ENCODE measurements around the gene CAMK2G.
"Not testable (repeated sequence)": the region's sequence is repeated elsewhere in the genome, so short reads cannot be mapped to it uniquely, and the experiment has no call there.

CAMK2G gene

GRCh38 chr10:73874267-73875138, at the start of gene CAMK2G:
Gene CAMK2G (minus strand): TSS chr10:73874555. CDS start chr10:73874461, 94 bp downstream.
- DNase-seq (ENCODE audit: low read depth in 1 of 2, low spot score in 1 of 2), result peak; percentile 52 to 62

DNA sequence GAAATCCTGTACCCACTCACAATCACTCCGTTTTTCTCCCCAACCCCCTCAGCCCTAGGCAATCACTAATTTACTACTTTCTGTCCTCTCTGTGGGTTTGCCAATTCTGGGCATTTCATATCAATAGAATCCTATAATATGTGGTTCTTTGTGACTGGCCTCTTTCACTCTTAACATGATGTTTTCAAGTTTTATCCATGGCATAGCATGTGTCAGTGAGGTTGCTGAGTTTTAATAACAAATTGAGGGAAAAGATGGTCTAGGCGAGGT, 48.4 kb upstream of the CAMK2G start:
- no peak for DNase-seq (ENCODE audit: low read depth in 1 of 2, low spot score in 1 of 2)

DNA sequence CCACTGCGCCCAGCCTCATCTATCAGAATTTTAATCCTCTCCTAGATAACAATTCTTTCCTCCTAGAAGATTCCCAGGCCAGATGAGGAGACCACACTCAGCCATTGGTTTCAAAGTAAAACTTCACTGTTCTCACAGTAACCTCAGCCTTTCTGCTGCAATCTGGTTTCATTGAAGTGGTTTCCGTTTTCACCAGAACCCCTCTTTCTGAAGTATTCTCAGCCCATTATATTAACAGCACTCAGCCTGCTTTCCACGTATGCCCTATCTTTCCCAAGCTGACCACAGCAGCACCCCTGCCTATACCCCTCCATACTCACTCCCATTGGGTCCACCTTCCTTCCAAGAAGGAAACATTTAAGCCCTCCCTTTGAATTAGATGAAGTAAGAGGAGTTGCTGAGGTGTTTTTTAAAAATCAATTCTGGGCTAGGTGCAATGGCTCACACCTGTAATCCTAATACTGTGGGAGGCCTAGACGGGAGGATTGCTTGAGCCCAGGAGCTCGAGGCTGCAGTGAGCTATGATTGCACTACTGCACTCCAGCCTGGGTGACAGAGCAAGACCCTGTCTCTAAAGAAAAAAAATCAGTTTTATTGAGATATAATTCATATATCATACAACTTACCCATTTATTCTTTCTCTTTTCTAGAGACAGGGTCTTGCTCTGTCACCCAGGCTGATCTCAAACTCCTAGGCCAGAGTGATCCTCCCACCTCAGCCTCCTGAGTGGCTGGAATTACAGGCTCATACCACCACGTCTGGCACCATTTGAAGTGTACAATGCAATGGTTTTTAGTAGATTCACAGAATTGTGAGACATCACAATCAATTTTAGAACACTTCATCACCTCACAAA, 47.9 kb upstream of the CAMK2G start:
- no peak for DNase-seq (ENCODE audit: low read depth in 1 of 2, low spot score in 1 of 2)

GRCh38 chr10:73920089-73920488, 45.7 kb upstream of the CAMK2G start:
- no peak for DNase-seq (ENCODE audit: low read depth in 1 of 2, low spot score in 1 of 2)

- DNase-seq (ENCODE audit: low read depth in 1 of 2, low spot score in 1 of 2), result not testable (repeated sequence)
Observed at GRCh38 chr10:73919481-73919880, 45.1 kb upstream of the CAMK2G start.

DNA sequence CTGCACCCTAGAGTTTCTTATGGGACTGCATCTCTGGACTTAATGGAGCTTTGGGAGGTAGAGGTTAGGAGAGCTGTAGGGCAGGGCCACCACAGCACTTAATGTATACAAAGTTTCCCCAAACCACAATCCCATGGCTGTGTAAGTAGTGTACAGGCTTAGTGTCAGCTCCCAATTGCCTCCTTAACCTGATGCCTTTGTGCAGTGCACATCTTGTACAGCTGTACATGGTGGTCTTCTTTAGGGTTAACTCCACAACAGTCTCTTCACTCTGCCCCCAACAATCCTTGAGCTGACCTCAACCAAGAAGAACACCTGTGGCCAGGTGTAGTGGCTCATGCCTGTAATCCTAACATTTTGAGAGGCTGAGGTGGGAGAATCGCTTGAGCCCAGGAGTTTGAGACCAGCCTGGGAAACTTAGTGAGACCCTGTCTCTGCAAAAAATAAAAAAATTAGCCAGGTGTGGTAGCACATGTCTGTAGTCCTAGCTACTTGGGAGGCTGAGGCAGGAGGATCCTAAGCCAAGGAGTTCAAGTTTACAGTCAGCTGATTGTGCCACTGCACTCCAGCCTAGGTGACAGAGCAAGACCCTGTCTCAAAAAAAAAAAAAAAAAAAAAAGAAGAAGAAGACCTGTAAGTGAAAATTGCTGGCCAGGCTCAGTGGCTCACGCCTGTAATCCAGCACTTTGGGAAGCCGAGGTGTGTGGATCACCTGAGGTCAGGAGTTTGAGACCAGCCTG, 43.4 kb upstream of the CAMK2G start:
- DNase-seq (ENCODE audit: low read depth in 1 of 2, low spot score in 1 of 2), result no peak

DNA sequence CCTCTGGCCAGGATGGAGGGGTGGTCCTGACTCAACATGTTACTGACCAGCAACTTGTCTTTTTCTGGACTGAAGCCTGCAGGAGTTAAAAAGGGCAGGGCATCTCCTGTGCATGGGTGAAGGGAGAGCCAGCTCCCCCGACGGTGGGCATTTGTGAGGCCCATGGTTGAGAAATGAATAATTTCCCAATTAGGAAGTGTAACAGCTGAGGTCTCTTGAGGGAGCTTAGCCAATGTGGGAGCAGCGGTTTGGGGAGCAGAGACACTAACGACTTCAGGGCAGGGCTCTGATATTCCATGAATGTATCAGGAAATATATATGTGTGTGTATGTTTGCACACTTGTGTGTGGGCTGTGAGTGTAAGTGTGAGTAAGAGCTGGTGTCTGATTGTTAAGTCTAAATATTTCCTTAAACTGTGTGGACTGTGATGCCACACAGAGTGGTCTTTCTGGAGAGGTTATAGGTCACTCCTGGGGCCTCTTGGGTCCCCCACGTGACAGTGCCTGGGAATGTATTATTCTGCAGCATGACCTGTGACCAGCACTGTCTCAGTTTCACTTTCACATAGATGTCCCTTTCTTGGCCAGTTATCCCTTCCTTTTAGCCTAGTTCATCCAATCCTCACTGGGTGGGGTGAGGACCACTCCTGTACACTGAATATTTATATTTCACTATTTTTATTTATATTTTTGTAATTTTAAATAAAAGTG, 42.6 kb upstream of the CAMK2G start:
- no peak for DNase-seq (ENCODE audit: low read depth in 1 of 2, low spot score in 1 of 2)

GRCh38 chr10:73915206-73915851, 41.0 kb upstream of the CAMK2G start:
- no peak for DNase-seq (ENCODE audit: low read depth in 1 of 2, low spot score in 1 of 2)

- DNase-seq (ENCODE audit: low read depth in 1 of 2, low spot score in 1 of 2), result no peak
Observed at GRCh38 chr10:73914036-73914435, 39.7 kb upstream of the CAMK2G start.

GRCh38 chr10:73911553-73912004, 37.2 kb upstream of the CAMK2G start:
- no peak for DNase-seq (ENCODE audit: low read depth in 1 of 2, low spot score in 1 of 2)

DNA sequence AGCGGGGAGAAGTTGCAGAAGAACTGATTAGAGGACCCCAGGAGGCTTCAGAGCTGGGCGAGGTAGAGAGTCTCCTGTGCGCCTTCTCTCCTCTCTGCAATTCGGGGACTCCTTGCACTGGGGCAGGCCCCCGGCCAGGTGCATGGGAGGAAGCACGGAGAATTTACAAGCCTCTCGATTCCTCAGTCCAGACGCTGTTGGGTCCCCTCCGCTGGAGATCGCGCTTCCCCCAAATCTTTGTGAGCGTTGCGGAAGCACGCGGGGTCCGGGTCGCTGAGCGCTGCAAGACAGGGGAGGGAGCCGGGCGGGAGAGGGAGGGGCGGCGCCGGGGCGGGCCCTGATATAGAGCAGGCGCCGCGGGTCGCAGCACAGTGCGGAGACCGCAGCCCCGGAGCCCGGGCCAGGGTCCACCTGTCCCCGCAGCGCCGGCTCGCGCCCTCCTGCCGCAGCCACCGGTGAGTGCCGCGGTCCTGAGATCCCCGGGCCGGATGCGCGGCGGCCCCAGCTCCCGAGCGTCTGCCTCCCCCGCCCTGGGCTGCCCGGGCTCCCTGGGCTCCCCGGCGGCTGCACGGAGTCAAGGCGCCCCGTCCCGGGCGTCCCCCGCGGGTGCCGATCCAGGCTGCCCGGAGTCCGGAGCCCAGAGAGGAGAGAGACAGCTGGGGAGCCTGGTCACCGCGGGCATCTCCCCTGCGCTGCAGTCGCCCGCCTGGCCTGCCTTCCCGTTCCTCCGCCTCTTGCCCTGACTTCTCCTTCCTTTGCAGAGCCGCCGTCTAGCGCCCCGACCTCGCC, 36.6 kb upstream of the CAMK2G start, which contains the start of gene PLAU:
TSS of gene PLAU (plus strand) at position 369 of the 789 bp plus-strand sequence. CDS start 424 bp downstream, outside the sequence.
- no peak for DNase-seq (ENCODE audit: low read depth in 1 of 2, low spot score in 1 of 2)

GRCh38 chr10:73910401-73910763, 36.0 kb upstream of the CAMK2G start:
- DNase-seq (ENCODE audit: low read depth in 1 of 2, low spot score in 1 of 2), result no peak

DNA sequence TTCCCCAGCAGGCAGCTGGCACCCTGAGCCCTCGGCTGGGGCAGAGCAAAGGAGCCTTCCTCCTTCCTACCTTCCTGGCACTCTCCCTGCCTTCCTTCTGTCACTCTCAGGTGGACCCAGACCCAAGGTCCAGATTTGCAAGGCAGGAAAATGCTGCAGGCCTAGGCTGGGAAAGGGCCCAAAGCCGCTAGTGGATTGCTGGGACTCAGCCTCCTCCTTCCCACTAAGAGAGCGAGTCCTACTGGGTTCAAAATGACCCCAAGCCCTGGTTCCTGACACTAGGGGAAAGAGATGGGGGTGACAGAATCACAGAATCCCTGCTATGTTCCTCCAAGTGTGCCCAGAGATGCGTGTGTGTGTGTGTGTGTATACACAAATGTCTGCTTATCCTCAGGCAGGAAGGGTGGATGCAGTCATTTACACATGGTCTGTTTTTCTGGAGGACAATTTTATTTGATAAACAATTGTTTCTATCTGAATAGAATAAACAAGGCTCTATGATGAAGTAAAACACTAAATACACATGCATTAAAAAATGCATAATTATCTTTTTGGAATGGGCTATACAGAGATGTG, 35.3 kb upstream of the CAMK2G start:
- DNase-seq (ENCODE audit: low read depth in 1 of 2, low spot score in 1 of 2), result no peak

- peak in 1 of 2 donors; percentile 52 for DNase-seq (ENCODE audit: low read depth in 1 of 2, low spot score in 1 of 2)
Observed at GRCh38 chr10:73908853-73909539, 34.6 kb upstream of the CAMK2G start.

- no peak for DNase-seq (ENCODE audit: low read depth in 1 of 2, low spot score in 1 of 2)
Observed at GRCh38 chr10:73907841-73908517, 33.6 kb upstream of the CAMK2G start.

GRCh38 chr10:73906524-73907447, 32.4 kb upstream of the CAMK2G start:
- DNase-seq (ENCODE audit: low read depth in 1 of 2, low spot score in 1 of 2), result no peak

Measured in activated CD4-positive, alpha-beta T cell treated with anti-CD3 and anti-CD28 coated beads, Interleukin-2, amount 50 U/mL, for 24 hours (primary cell).